GM18870 (cell line): ENCODE results near the gene RAB5B.
"Not testable (repeated sequence)": the region's sequence is repeated elsewhere in the genome, so short reads cannot be mapped to it uniquely, and the experiment has no call there.

Experiments used
- ATAC-seq: cut with Tn5 transposase; IDR thresholded peaks from one replicate; pipeline ENCODE4 v1.9.1; 2021; ENCODE audit warnings: moderate library complexity; ENCODE audit not compliant: unreplicated experiment

Gene RAB5B

GRCh38 chr12:55940065-55940732 is 33.7 kb upstream of the RAB5B start:
- ATAC-seq = peak; percentile 93

- ATAC-seq = no peak
Measured at GRCh38 chr12:55942055-55942454, 31.8 kb upstream of the RAB5B start.

GRCh38 chr12:55942577-55943136 is 31.2 kb upstream of the RAB5B start:
- ATAC-seq = no peak

- ATAC-seq = no peak
Measured at GRCh38 chr12:55946553-55946952, 27.3 kb upstream of the RAB5B start.

- no peak for ATAC-seq
Measured at GRCh38 chr12:55955344-55955743, 18.5 kb upstream of the RAB5B start.

- ATAC-seq = no peak
Measured at GRCh38 chr12:55955800-55956508, 17.9 kb upstream of the RAB5B start.

GRCh38 chr12:55957106-55957859 is 16.6 kb upstream of the RAB5B start:
- ATAC-seq = no peak

- no peak for ATAC-seq
Measured at GRCh38 chr12:55963760-55964159, 10.1 kb upstream of the RAB5B start.

- no peak for ATAC-seq
Measured at GRCh38 chr12:55965240-55965639, 8.6 kb upstream of the RAB5B start.

GRCh38 chr12:55965941-55966407 is 7.9 kb upstream of the RAB5B start, which contains the start of gene PMEL:
Gene PMEL, minus strand, starts transcription at chr12:55966042. Its CDS starts 31 bp downstream, at chr12:55966011.
- ATAC-seq = no peak

- peak; percentile 74 for ATAC-seq
Measured at GRCh38 chr12:55966408-55967281, 7.2 kb upstream of the RAB5B start, which contains the start of gene CDK2. Gene CDK2, plus strand, starts transcription at chr12:55966830. Its CDS starts 179 bp downstream, at chr12:55967009.

GRCh38 chr12:55969356-55969755 is 4.5 kb upstream of the RAB5B start:
- no peak for ATAC-seq

GRCh38 chr12:55970775-55971174 is 3.1 kb upstream of the RAB5B start:
- ATAC-seq = no peak

GRCh38 chr12:55972042-55972441 is 1.8 kb upstream of the RAB5B start:
- ATAC-seq = no peak

GRCh38 chr12:55972456-55972855 is 1.4 kb upstream of the RAB5B start:
- ATAC-seq = no peak

GRCh38 chr12:55972911-55973598 is 823 bp upstream of the RAB5B start:
- ATAC-seq = no peak

GRCh38 chr12:55974308-55974730 is 441 bp downstream of the RAB5B start:
- no peak for ATAC-seq

GRCh38 chr12:55978393-55978792 is 4.5 kb downstream of the RAB5B start:
- ATAC-seq = no peak

GRCh38 chr12:55979069-55979468 is 5.2 kb downstream of the RAB5B start:
- no peak for ATAC-seq

GRCh38 chr12:55981882-55982281 is 8.0 kb downstream of the RAB5B start:
- ATAC-seq = not testable (repeated sequence)
